Measurements from ENCODE around the gene SLC39A2. TPM values are rescaled to one million over a fixed set of nuclear protein-coding genes. Genes with fewer than 3 reads are reported as not detected.

SLC39A2 gene
- total RNA-seq, 2 donors from 2014 or later: 0.35 to 0.46 TPM

DNA sequence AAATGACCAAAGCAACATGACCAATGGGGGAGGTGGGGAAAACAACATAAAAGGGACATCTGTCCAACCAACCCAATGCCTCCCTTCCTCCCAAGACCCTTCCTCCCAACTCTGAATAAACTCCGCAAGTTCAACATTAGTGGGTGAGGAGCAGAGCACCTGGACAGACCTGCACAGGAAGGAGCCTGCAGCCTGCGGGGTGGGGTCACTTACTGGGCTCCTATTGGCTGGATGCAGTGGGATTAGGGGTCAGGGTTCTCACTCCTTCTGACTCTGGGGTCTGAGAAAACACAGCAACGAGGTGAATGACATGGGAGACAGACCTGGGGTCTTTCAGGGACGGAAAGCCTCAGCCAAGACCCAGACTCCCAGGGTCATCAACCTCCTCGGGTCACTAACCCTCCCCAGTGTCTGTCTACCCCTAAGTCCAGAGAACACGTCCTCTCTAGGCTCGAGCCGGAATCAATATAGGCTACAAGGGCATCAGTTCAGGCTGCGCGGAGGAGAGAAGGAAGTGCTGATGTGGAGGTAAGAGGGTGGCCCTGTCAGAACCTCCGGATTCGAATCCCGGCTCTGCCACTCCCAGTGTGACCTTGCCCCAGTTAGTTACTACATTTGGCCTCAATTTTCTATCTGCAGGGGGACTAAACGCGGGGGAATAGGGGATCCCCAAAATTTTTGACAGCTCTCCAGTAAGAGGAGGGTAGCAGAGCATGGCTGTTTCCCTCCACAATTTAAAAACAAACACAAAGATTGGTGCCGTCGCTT lies 24.9 kb downstream of the SLC39A2 start:
- TF ChIP-seq, protein P1, sequence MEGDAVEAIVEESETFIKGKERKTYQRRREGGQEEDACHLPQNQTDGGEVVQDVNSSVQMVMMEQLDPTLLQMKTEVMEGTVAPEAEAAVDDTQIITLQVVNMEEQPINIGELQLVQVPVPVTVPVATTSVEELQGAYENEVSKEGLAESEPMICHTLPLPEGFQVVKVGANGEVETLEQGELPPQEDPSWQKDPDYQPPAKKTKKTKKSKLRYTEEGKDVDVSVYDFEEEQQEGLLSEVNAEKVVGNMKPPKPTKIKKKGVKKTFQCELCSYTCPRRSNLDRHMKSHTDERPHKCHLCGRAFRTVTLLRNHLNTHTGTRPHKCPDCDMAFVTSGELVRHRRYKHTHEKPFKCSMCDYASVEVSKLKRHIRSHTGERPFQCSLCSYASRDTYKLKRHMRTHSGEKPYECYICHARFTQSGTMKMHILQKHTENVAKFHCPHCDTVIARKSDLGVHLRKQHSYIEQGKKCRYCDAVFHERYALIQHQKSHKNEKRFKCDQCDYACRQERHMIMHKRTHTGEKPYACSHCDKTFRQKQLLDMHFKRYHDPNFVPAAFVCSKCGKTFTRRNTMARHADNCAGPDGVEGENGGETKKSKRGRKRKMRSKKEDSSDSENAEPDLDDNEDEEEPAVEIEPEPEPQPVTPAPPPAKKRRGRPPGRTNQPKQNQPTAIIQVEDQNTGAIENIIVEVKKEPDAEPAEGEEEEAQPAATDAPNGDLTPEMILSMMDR (conservative IDR thresholded peaks at IDR 0.05): no peak
- Histone ChIP-seq H3K36me3 (ENCODE audit: control insufficient read depth, insufficient read depth, low read length) (no peaks in the 10 kb centered on the region), H3K27ac (ENCODE audit: low read depth, low read length) (no peak overlapping the region), H3K4me1 (ENCODE audit: control insufficient read depth, insufficient read depth, low read length) (no peaks in the 10 kb centered on the region), H3K4me3 (ENCODE audit: low read length) (peak overlapping the region; percentile 81), H3K9me3 (ENCODE audit: control insufficient read depth, low read length) (no peaks in the 10 kb centered on the region), H3K27me3 (ENCODE audit: control insufficient read depth, insufficient read depth, low read length, poor library complexity, severe bottlenecking) (peaks cover 11% of the 10 kb centered on the region), H3K9ac (ENCODE audit: extremely low read depth, low read length, poor library complexity, severe bottlenecking) (peak overlapping the region; percentile 36)
- peaks cover 39% of the 10 kb centered on the region for H3K4me1 Mint-ChIP-seq
- peak overlapping the region; percentile 67 for H3K27ac Mint-ChIP-seq
- H3K36me3 Mint-ChIP-seq (ENCODE audit: low read depth): peaks cover 24% of the 10 kb centered on the region
- 45 to 49% methylated on average over 11 to 17 of the region's 17 CpGs for WGBS, 2 experiments (ENCODE audit: insufficient coverage in 1 of 2, insufficient read length in 1 of 2)
- H3K4me3 Mint-ChIP-seq: peak overlapping the region; percentile 65
- DNase-seq: peak; percentile 60
- H3K9me3 Mint-ChIP-seq: no peaks in the 10 kb centered on the region
- H3K27me3 Mint-ChIP-seq (ENCODE audit: insufficient read depth): peaks cover 28% of the 10 kb centered on the region

DNA sequence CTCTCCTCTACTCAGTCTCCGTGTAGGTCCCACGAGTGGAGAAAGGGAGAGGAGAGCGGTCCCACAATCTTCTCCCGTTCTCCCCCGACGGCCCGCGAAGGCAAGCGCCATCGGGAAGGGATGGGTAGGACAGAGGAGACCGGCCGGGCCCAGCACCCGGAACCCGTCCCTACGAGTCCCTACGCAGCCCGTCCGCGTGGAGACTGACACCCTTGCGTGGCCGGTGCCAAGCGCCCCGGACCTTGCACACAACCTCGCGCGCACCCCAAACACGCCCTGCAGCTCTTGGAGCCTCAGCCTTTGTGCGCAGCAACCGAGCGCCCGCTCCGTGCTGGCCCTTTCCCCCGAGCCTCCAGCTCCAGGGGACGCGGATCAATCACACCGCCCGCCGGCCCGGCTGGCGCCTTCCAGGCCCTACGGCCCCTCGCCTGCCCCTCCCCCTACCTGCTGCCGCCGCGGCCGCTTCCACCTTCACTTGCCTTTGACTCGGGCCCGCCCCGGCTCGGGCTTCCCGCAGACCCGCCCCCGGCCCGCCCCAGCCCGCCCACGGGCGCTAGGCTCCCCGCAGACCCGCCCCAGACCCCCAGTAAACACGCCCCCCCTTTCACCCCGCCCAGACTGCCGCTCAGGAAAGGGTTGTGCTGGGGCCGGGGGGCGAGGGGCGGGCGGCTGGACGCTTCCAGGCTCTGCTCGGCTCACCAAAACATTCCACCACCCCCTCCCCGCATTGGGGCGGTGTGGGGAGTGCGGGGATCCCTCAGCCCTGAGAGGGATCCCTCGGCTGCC lies 25.7 kb downstream of the SLC39A2 start, which contains the start of gene NDRG2:
NDRG2 (minus strand) TSS at position 477 of the 786 bp plus-strand sequence. CDS start 1,746 bp downstream, outside the sequence.
- Histone ChIP-seq H3K27ac (ENCODE audit: low read depth, low read length) (peak within 1 kb of the TSS; percentile 17), H3K4me1 (ENCODE audit: control insufficient read depth, insufficient read depth, low read length) (no peaks in the 10 kb centered on the region), H3K4me3 (ENCODE audit: low read length) (peak within 1 kb of the TSS; percentile 81), H3K9ac (ENCODE audit: extremely low read depth, low read length, poor library complexity, severe bottlenecking) (peak within 1 kb of the TSS; percentile 36), H3K27me3 (ENCODE audit: control insufficient read depth, insufficient read depth, low read length, poor library complexity, severe bottlenecking) (peaks cover 11% of the 10 kb centered on the region), H3K9me3 (ENCODE audit: control insufficient read depth, low read length) (no peaks in the 10 kb centered on the region), H3K36me3 (ENCODE audit: control insufficient read depth, insufficient read depth, low read length) (no peaks in the 10 kb centered on the region)
- Mint-ChIP-seq H3K9me3 (no peaks in the 10 kb centered on the region), H3K27ac (peak within 1 kb of the TSS; percentile 97), H3K36me3 (ENCODE audit: low read depth) (peaks cover 19% of the 10 kb centered on the region), H3K27me3 (ENCODE audit: insufficient read depth) (peaks cover 28% of the 10 kb centered on the region), H3K4me3 (peak within 1 kb of the TSS; percentile 65), H3K4me1 (peaks cover 39% of the 10 kb centered on the region)
- DNase-seq: peak; percentile 96
- WGBS, 2 experiments (ENCODE audit: insufficient coverage in 1 of 2, insufficient read length in 1 of 2): 1 to 20% methylated on average over 1 to 68 of the region's 72 CpGs
- TF ChIP-seq, protein P1 (conservative IDR thresholded peaks at IDR 0.05): no peak

DNA sequence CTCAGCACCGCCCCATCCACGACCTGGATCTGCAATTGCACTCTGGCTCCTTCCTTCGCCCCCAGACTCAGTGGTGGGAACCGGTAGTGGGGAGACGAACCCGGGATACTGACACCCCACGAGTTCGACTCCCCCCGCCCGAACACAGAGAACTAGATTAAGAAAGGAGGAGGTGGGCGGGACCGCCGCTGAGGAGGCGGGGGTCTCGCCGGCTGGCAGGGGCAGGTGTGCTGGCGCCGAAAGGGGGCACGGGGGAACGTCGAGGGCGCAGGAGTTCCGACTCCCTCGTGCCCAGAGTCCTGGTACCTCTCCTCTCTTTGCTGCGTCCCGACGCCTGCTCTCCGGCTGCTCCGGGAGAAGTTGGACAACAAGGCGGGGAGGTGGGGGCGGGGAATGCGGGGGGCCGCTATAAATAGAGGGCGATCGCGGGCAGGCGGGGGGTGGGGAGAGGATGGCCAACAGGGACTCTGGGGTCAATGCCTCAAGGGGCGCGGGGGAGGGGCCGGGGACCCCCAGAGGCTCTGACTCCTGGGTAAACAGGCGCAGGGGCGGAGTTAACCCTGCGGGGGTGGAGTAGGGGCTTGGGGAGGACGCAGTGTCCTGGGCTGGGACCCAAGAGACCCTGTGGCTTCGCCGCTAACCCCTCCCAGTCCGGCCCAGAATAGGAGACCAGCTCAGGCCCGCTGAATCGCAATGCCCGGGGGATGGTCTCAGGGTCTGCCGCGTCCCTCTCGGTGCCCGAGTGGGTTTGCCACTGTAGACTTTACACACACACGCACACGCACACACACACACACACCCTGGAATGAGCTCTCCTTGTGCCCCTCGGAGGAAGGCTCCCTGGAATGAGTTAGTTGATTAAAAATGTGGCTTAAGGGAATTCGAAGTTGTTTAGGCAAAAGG lies 26.5 kb downstream of the SLC39A2 start:
- Histone ChIP-seq H3K4me3 (ENCODE audit: low read length) (peak overlapping the region; percentile 81), H3K36me3 (ENCODE audit: control insufficient read depth, insufficient read depth, low read length) (no peaks in the 10 kb centered on the region), H3K4me1 (ENCODE audit: control insufficient read depth, insufficient read depth, low read length) (no peaks in the 10 kb centered on the region), H3K9ac (ENCODE audit: extremely low read depth, low read length, poor library complexity, severe bottlenecking) (no peak overlapping the region), H3K27me3 (ENCODE audit: control insufficient read depth, insufficient read depth, low read length, poor library complexity, severe bottlenecking) (peaks cover 11% of the 10 kb centered on the region), H3K9me3 (ENCODE audit: control insufficient read depth, low read length) (no peaks in the 10 kb centered on the region), H3K27ac (ENCODE audit: low read depth, low read length) (peak overlapping the region; percentile 17)
- Mint-ChIP-seq H3K4me3 (peak overlapping the region; percentile 65), H3K27ac (peak overlapping the region; percentile 97), H3K27me3 (ENCODE audit: insufficient read depth) (peaks cover 33% of the 10 kb centered on the region), H3K9me3 (no peaks in the 10 kb centered on the region), H3K36me3 (ENCODE audit: low read depth) (peaks cover 15% of the 10 kb centered on the region), H3K4me1 (peaks cover 39% of the 10 kb centered on the region)
- peak; percentile 89 for DNase-seq
- WGBS, 2 experiments (ENCODE audit: insufficient coverage in 1 of 2, insufficient read length in 1 of 2): 7 to 22% methylated on average over 9 to 51 of the region's 58 CpGs
- TF ChIP-seq, protein P1 (conservative IDR thresholded peaks at IDR 0.05): peak; percentile 22
